WTC11 (cell line): Measurements from ENCODE around the gene ERP44. TPM values are rescaled to one million over a fixed set of nuclear protein-coding genes. Genes with fewer than 3 reads are reported as not detected.

Source experiments
- ATAC-seq: fragments of 200-7000 bp; cut with Tn5 transposase; 2 replicates; pipeline ENCODE4 v1.10.0; 2021; ENCODE audit warnings: mild to moderate bottlenecking, moderate library complexity
- CTCF ChIA-PET: fragments of 300-600 bp; sonication (Branson Sonifier 250); formaldehyde crosslinking; loops from one replicate; lab custom pipeline; 2021; ENCODE audit warnings: antibody characterized with exemption; lab: Charles Lee
- POLR2A ChIA-PET: fragments of 350-600 bp; sonication (Branson Sonifier 250); formaldehyde crosslinking; loops from one replicate; lab custom pipeline; 2021; ENCODE audit warnings: antibody characterized with exemption; lab: Charles Lee
- DNase-seq: peaks from one replicate; pipeline ENCODE4 v3.0.0; 2021; ENCODE audit warnings: low spot score
- H3K27ac Mint-ChIP-seq: 2 replicates; pipeline ENCODE4 v1.8.0; 2021; ENCODE audit warnings: mixed read lengths
- H3K27me3 Mint-ChIP-seq: 2 replicates; pipeline ENCODE4 v1.8.0; 2021; ENCODE audit warnings: low read depth, mild to moderate bottlenecking, moderate library complexity, mixed read lengths
- H3K36me3 Mint-ChIP-seq: 2 replicates; pipeline ENCODE4 v1.8.0; 2021; ENCODE audit warnings: mixed read lengths
- H3K4me1 Mint-ChIP-seq: 2 replicates; pipeline ENCODE4 v1.8.0; 2022; ENCODE audit warnings: mixed read lengths
- H3K4me3 Mint-ChIP-seq: 2 replicates; pipeline ENCODE4 v1.8.0; 2021; ENCODE audit warnings: mild to moderate bottlenecking, moderate library complexity, mixed read lengths
- H3K9me3 Mint-ChIP-seq: 2 replicates; pipeline ENCODE4 v1.8.0; 2021; ENCODE audit warnings: mixed read lengths
- AFF4 ChIP-seq: sonication (generic); formaldehyde crosslinking; IDR thresholded peaks from 2 replicates; pipeline ENCODE4 v1.8.1; 2023; ENCODE audit warnings: mild to moderate bottlenecking, missing genetic modification reagents, borderline replicate concordance
- ESRRA ChIP-seq: sonication (generic); formaldehyde crosslinking; IDR thresholded peaks from 2 replicates; pipeline ENCODE4 v1.8.1; 2022; ENCODE audit warnings: mild to moderate bottlenecking, missing genetic modification reagents, borderline replicate concordance
- IRF2 ChIP-seq: sonication (generic); formaldehyde crosslinking; IDR thresholded peaks from 2 replicates; pipeline ENCODE4 v1.8.0; 2022; ENCODE audit warnings: low read depth, missing genetic modification reagents, borderline replicate concordance
- MLX ChIP-seq: sonication (generic); formaldehyde crosslinking; IDR thresholded peaks from 2 replicates; pipeline ENCODE4 v1.8.1; 2023; ENCODE audit warnings: mild to moderate bottlenecking, missing genetic modification reagents, moderate library complexity
- NFATC4 ChIP-seq: fragments of 250-450 bp; sonication (Bioruptor Pico); IDR thresholded peaks from 2 replicates; pipeline ENCODE4 v1.9.0; 2021; ENCODE audit warnings: mild to moderate bottlenecking
- NFE2L1 ChIP-seq: sonication (generic); formaldehyde crosslinking; IDR thresholded peaks from 2 replicates; pipeline ENCODE4 v1.8.1; 2023; ENCODE audit warnings: missing genetic modification reagents
- NFYB ChIP-seq: sonication (generic); formaldehyde crosslinking; conservative IDR thresholded peaks from 2 replicates; pipeline ENCODE4 v1.8.0; 2022; ENCODE audit warnings: low read depth, missing genetic modification reagents
- PREB ChIP-seq: sonication (generic); formaldehyde crosslinking; IDR thresholded peaks from 2 replicates; pipeline ENCODE4 v1.8.1; 2022; ENCODE audit warnings: mild to moderate bottlenecking, missing genetic modification reagents, moderate library complexity, borderline replicate concordance
- SOX15 ChIP-seq: fragments of 250-450 bp; sonication (Bioruptor Pico); IDR thresholded peaks from 2 replicates; pipeline ENCODE4 v1.9.0; 2021; ENCODE audit warnings: mild to moderate bottlenecking
- STAT6 ChIP-seq: sonication (generic); formaldehyde crosslinking; conservative IDR thresholded peaks from 2 replicates; pipeline ENCODE4 v1.8.1; 2023; ENCODE audit warnings: mild to moderate bottlenecking, low read depth, missing genetic modification reagents, moderate library complexity
- USF2 ChIP-seq: sonication (generic); formaldehyde crosslinking; IDR thresholded peaks from 2 replicates; pipeline ENCODE4 v1.8.1; 2023; ENCODE audit warnings: mild to moderate bottlenecking, missing genetic modification reagents, moderate library complexity
- ZNF138 ChIP-seq: sonication (generic); formaldehyde crosslinking; conservative IDR thresholded peaks from 2 replicates; pipeline ENCODE4 v1.8.1; 2022; ENCODE audit warnings: mild to moderate bottlenecking, moderate library complexity, missing genetic modification reagents
- ZNF317 ChIP-seq: sonication (generic); formaldehyde crosslinking; IDR thresholded peaks from 2 replicates; pipeline ENCODE4 v1.8.1; 2023; ENCODE audit warnings: low read depth, mild to moderate bottlenecking, moderate library complexity, missing genetic modification reagents, borderline replicate concordance
- ZNF671 ChIP-seq: fragments of 250-450 bp; sonication (Bioruptor Pico); IDR thresholded peaks from 2 replicates; pipeline ENCODE4 v1.8.0; 2021; ENCODE audit warnings: mild to moderate bottlenecking
- total RNA-seq: library from RNA; stranded (reverse); gene quantifications from 3 replicates; pipeline ENCODE4 v1.2.3, GENCODE V29; 2021
- TF ChIP-seq, protein P1 (sequence below): sonication (generic); formaldehyde crosslinking; IDR thresholded peaks from 2 replicates; pipeline ENCODE4 v1.8.1; 2023; ENCODE audit warnings: mild to moderate bottlenecking, moderate library complexity, missing genetic modification reagents
- TF ChIP-seq, protein P2 (sequence below): sonication (generic); formaldehyde crosslinking; IDR thresholded peaks from 2 replicates; pipeline ENCODE4 v1.8.1; 2022; ENCODE audit warnings: mild to moderate bottlenecking, moderate library complexity, missing genetic modification reagents

The ERP44 gene
- total RNA-seq, 1 experiment from 2014 or later, result 13.7 TPM

DNA sequence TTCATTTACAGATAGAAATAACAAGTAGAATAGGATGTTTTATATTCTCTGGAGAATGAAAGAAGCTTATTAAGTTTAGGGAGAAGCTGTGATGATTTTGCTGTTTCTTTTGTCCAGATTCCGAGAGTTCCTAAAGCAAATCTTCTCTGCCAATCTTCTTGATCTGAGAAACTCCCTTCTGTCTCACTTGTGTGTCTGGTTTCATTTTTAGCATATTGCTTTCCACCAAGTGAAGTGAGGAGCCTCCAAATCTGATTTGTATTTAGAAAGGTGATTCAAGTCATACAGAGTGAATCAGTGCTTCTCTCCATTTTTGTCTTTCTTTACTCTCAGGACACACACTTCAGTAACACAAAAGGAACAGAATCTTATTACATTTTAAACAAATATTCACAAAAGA is 144.0 kb downstream of the ERP44 start:
- TF ChIP-seq NFYB (CRISPR knock-in tag) (no peak), AFF4 (CRISPR knock-in tag) (no peak), NFE2L1 (no peak), NFATC4 (CRISPR knock-in tag) (no peak), USF2 (no peak), ZNF671 (CRISPR knock-in tag) (no peak), ZNF138 (CRISPR knock-in tag) (no peak), MLX (CRISPR knock-in tag) (no peak), STAT6 (CRISPR knock-in tag) (no peak), SOX15 (no peak)
- Mint-ChIP-seq H3K4me1 (no peaks in the 10 kb centered on the region), H3K9me3 (0 out of 2 replicates have a peak, but pooled peaks cover 3% of the 10 kb centered on the region), H3K27ac (no peak overlapping the region), H3K36me3 (peaks cover 4% of the 10 kb centered on the region; the same call in 1 of the 2 replicates), H3K27me3 (no peaks in the 10 kb centered on the region), H3K4me3 (no peak overlapping the region)
- DNase-seq (no peak), ATAC-seq (no peak)
- ChIA-PET POLR2A (no interaction called here), CTCF (no interaction called here)

DNA sequence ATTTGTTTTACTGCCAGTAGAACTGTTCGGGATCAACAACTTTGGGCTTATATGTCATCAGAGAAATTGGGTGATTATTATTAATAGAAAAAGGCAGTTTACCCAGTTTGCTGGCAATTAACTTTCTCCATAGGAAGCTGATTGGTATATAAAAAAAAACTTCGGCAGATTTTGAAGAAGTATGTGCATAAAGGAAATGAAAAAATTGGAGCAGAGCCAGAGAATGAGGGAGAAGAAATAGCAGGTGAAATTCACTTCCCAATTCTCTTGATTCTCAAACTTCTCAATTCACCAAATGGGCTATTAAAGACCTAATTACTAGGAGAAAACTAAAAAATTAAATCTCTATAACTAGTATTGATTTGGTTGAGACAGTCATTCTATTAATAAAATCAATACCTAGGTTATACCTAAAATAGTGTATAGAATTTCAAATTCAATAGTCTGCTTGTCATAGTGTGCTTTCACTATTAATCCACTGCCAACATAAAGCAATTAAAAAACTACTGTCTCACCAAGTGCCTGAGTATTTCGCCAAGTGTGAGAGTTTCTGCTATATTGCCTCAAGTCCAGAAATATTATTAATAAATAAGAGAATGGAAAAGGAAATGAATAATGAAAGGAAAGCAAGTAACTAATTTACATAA is 144.8 kb downstream of the ERP44 start:
- TF ChIP-seq SOX15, result no peak
- TF ChIP-seq PREB (CRISPR knock-in tag), result no peak
- TF ChIP-seq ESRRA (CRISPR knock-in tag), result no peak
- TF ChIP-seq, protein P1, sequence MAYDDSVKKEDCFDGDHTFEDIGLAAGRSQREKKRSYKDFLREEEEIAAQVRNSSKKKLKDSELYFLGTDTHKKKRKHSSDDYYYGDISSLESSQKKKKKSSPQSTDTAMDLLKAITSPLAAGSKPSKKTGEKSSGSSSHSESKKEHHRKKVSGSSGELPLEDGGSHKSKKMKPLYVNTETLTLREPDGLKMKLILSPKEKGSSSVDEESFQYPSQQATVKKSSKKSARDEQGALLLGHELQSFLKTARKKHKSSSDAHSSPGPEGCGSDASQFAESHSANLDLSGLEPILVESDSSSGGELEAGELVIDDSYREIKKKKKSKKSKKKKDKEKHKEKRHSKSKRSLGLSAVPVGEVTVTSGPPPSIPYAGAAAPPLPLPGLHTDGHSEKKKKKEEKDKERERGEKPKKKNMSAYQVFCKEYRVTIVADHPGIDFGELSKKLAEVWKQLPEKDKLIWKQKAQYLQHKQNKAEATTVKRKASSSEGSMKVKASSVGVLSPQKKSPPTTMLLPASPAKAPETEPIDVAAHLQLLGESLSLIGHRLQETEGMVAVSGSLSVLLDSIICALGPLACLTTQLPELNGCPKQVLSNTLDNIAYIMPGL (CRISPR knock-in tag), result no peak
- TF ChIP-seq, protein P2, sequence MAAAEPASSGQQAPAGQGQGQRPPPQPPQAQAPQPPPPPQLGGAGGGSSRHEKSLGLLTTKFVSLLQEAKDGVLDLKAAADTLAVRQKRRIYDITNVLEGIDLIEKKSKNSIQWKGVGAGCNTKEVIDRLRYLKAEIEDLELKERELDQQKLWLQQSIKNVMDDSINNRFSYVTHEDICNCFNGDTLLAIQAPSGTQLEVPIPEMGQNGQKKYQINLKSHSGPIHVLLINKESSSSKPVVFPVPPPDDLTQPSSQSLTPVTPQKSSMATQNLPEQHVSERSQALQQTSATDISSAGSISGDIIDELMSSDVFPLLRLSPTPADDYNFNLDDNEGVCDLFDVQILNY (CRISPR knock-in tag), result no peak
- no peak for TF ChIP-seq IRF2 (CRISPR knock-in tag)
- no peak for TF ChIP-seq ZNF317 (CRISPR knock-in tag)
- Mint-ChIP-seq H3K27me3 (no peaks in the 10 kb centered on the region), H3K4me1 (no peaks in the 10 kb centered on the region), H3K4me3 (no peak overlapping the region), H3K27ac (no peak overlapping the region), H3K9me3 (0 out of 2 replicates have a peak, but pooled peaks cover 3% of the 10 kb centered on the region), H3K36me3 (peaks cover 4% of the 10 kb centered on the region; the same call in 1 of the 2 replicates)
- DNase-seq (no peak), ATAC-seq (no peak)
- POLR2A ChIA-PET, result no interaction called here
- CTCF ChIA-PET, result no interaction called here
